SK-N-SH (cell line): ENCODE measurements around the gene BUB1. TPM values are rescaled to one million over a fixed set of nuclear protein-coding genes. Genes with fewer than 3 reads are reported as not detected.

Experiments
- CTCF ChIA-PET: fragments of 300-600, 350-600 bp; formaldehyde crosslinking; extraction: SDS; loops from one replicate; lab custom pipeline; 2021; lab: Yijun Ruan, JAX
- POLR2A ChIA-PET: fragments of 350-600 bp; sonication (Branson Sonifier 250); formaldehyde crosslinking; extraction: SDS; loops from one replicate; lab custom pipeline; 2020; ENCODE audit warnings: antibody characterized with exemption, inconsistent platforms; lab: Yijun Ruan, JAX
- DNase-seq: peaks from one replicate; pipeline ENCODE4 v3.0.0; 2012
- H2AFZ ChIP-seq: fragments of 200-600 bp; sonication (generic); 2 replicates; pipeline ENCODE4 v1.8.1; 2016; ENCODE audit warnings: antibody characterized with exemption, mild to moderate bottlenecking, low read depth
- H3F3A ChIP-seq: fragments of 200-600 bp; sonication (generic); replicated peaks from 2 replicates; pipeline ENCODE3; 2016; ENCODE audit warnings: antibody characterized with exemption, mild to moderate bottlenecking; ENCODE audit not compliant: insufficient read depth
- H3K27ac ChIP-seq, 2 experiments: fragments of 200-500 bp in 1 of 2; fragments of 200-600 bp in 1 of 2; sonication (Bioruptor generic) in 1 of 2; sonication (generic), shearing (Covaris generic) in 1 of 2; 2 replicates each; pipeline versions ENCODE4 v1.5.1 to v1.6.1; 2014 to 2016; ENCODE audit warnings: low read depth in 2 of 2, inconsistent platforms in 1 of 2, low read length in 1 of 2, mild to moderate bottlenecking in 1 of 2, mixed read lengths in 1 of 2
- H3K27me3 ChIP-seq: fragments of 200-600 bp; sonication (generic), shearing (Covaris generic); 2 replicates; pipeline ENCODE4 v1.6.1; 2016; ENCODE audit warnings: mixed run types; ENCODE audit not compliant: insufficient read depth
- H3K36me3 ChIP-seq, 2 experiments: fragments of 200-500 bp in 1 of 2; fragments of 200-600 bp in 1 of 2; sonication (Bioruptor generic) in 1 of 2; sonication (generic) in 1 of 2; replicated peaks in 1 of 2; 2 replicates each; pipeline versions ENCODE3 to v1.5.1; 2014 to 2016; ENCODE audit warnings: low read length in 1 of 2, mild to moderate bottlenecking in 1 of 2; ENCODE audit not compliant: insufficient read depth in 2 of 2, control insufficient read depth in 1 of 2
- H3K4me1 ChIP-seq, 2 experiments: fragments of 200-500 bp in 1 of 2; fragments of 200-600 bp in 1 of 2; sonication (Bioruptor generic) in 1 of 2; sonication (generic), shearing (Covaris generic) in 1 of 2; 2 replicates each; pipeline versions ENCODE4 v1.5.1 to v1.6.1; 2014 to 2016; ENCODE audit warnings: low read depth in 1 of 2, low read length in 1 of 2, mixed run types in 1 of 2; ENCODE audit not compliant: insufficient read depth in 2 of 2, control insufficient read depth in 1 of 2
- H3K4me2 ChIP-seq: fragments of 200-600 bp; sonication (generic), shearing (Covaris generic); 2 replicates; pipeline ENCODE4 v1.6.1; 2017; ENCODE audit warnings: mixed run types
- H3K4me3 ChIP-seq, 2 experiments: fragments of 200-500 bp in 1 of 2; fragments of 200-600 bp in 1 of 2; sonication (Bioruptor generic) in 1 of 2; sonication (generic), shearing (Covaris generic) in 1 of 2; 2 replicates each; pipeline versions ENCODE4 v1.5.1 to v1.8.1; 2014 to 2016; ENCODE audit warnings: low read depth in 2 of 2, inconsistent platforms in 1 of 2, low read length in 1 of 2, mild to moderate bottlenecking in 1 of 2, mixed read lengths in 1 of 2, moderate library complexity in 1 of 2
- H3K79me2 ChIP-seq: fragments of 200-600 bp; sonication (generic); 2 replicates; pipeline ENCODE4 v1.8.1; 2017; ENCODE audit warnings: mild to moderate bottlenecking; ENCODE audit not compliant: insufficient read depth
- H3K9ac ChIP-seq: fragments of 200-600 bp; sonication (generic); 2 replicates; pipeline ENCODE4 v1.6.1; 2017; ENCODE audit warnings: mixed run types
- H3K9me2 ChIP-seq: fragments of 200-600 bp; sonication (generic); 2 replicates; pipeline ENCODE4 v1.6.1; 2017; ENCODE audit warnings: mixed run types
- H3K9me3 ChIP-seq: fragments of 200-600 bp; sonication (generic); 2 replicates; pipeline ENCODE4 v1.6.1; 2017; ENCODE audit warnings: mixed run types, mild to moderate bottlenecking, moderate library complexity
- H4K20me1 ChIP-seq: fragments of 200-600 bp; sonication (generic); 2 replicates; pipeline ENCODE4 v1.6.1; 2017; ENCODE audit warnings: mild to moderate bottlenecking, mixed run types; ENCODE audit not compliant: insufficient read depth
- ELF1 ChIP-seq: IDR thresholded peaks from 2 replicates; pipeline ENCODE4 v1.4.0; 2012
- EP300 ChIP-seq, 2 experiments: IDR thresholded peaks; 2 replicates each; pipeline versions ENCODE4 v1.4.0 to v1.6.1; 2012; ENCODE audit warnings: borderline replicate concordance in 1 of 2, low read depth in 1 of 2, low read length in 1 of 2
- EZH2phosphoT487 ChIP-seq: fragments of 200-600 bp; sonication (generic); IDR thresholded peaks from 2 replicates; pipeline ENCODE4 v1.6.1; 2017; ENCODE audit warnings: low read depth, mixed run types, mild to moderate bottlenecking, antibody characterized with exemption, moderate library complexity, borderline replicate concordance
- FOSL2 ChIP-seq: IDR thresholded peaks from 2 replicates; pipeline ENCODE4 v1.4.0; 2012; ENCODE audit warnings: low read depth, mild to moderate bottlenecking, moderate library complexity, borderline replicate concordance
- FOXJ3 ChIP-seq: sonication (generic); formaldehyde crosslinking; IDR thresholded peaks from 2 replicates; pipeline ENCODE4 v1.5.1; 2020; ENCODE audit warnings: mild to moderate bottlenecking, missing genetic modification reagents
- GABPA ChIP-seq: IDR thresholded peaks from 2 replicates; pipeline ENCODE4 v1.4.0; 2012; ENCODE audit warnings: low read depth, mild to moderate bottlenecking
- JUND ChIP-seq: IDR thresholded peaks from 2 replicates; pipeline ENCODE4 v1.4.0; 2012
- MEF2A ChIP-seq: IDR thresholded peaks from 2 replicates; pipeline ENCODE4 v1.4.0; 2012; ENCODE audit warnings: low read depth, borderline replicate concordance
- NFIC ChIP-seq: IDR thresholded peaks from 2 replicates; pipeline ENCODE4 v1.4.0; 2012; ENCODE audit warnings: borderline replicate concordance
- NRF1 ChIP-seq: IDR thresholded peaks from 2 replicates; pipeline ENCODE4 v1.6.1; 2012; ENCODE audit warnings: low read depth, mild to moderate bottlenecking, low read length
- POLR2AphosphoS5 ChIP-seq: IDR thresholded peaks from 2 replicates; pipeline ENCODE4 v1.6.1; 2012; ENCODE audit warnings: low read depth, low read length
- RAD21 ChIP-seq: IDR thresholded peaks from 2 replicates; pipeline ENCODE4 v1.6.1; 2012; ENCODE audit warnings: mild to moderate bottlenecking, low read length
- RFX5 ChIP-seq: IDR thresholded peaks from 2 replicates; pipeline ENCODE4 v1.6.1; 2012; ENCODE audit warnings: mild to moderate bottlenecking, improper control_type of control experiment, low read length
- SMC3 ChIP-seq: IDR thresholded peaks from 2 replicates; pipeline ENCODE4 v1.6.1; 2012; ENCODE audit warnings: low read depth, low read length, improper control_type of control experiment
- TAF1 ChIP-seq: IDR thresholded peaks from 2 replicates; pipeline ENCODE4 v1.6.1; 2012; ENCODE audit warnings: low read depth, mild to moderate bottlenecking, low read length, moderate library complexity, borderline replicate concordance
- YY1 ChIP-seq: IDR thresholded peaks from 2 replicates; pipeline ENCODE4 v1.4.0; 2012; ENCODE audit warnings: low read depth, mild to moderate bottlenecking
- WGBS: methylation state at CpG from one replicate; pipeline ENCODE4 v1.1.6; 2017; ENCODE audit warnings: low lambda C conversion rate; 5-methylcytosine and 5-hydroxymethylcytosine counted together
- polyA plus RNA-seq, 3 experiments: library from polyadenylated mRNA; depleted of rRNA; stranded (reverse); fragments of >200 nt; gene quantifications; 2 replicates each; pipeline ENCODE4 v1.2.3, GENCODE V29; 2012
- TF ChIP-seq, protein P1 (sequence below): IDR thresholded peaks from 2 replicates; pipeline ENCODE4 v1.6.1; 2012; ENCODE audit warnings: mild to moderate bottlenecking, low read depth, low read length, moderate library complexity
- TF ChIP-seq, protein P2 (sequence below): IDR thresholded peaks from 2 replicates; pipeline ENCODE4 v1.4.0; 2012; ENCODE audit warnings: low read depth, borderline replicate concordance
- TF ChIP-seq, protein P3 (sequence below): fragments of 150-350 bp; IDR thresholded peaks from 2 replicates; pipeline ENCODE4 v1.6.1; 2017; ENCODE audit warnings: antibody characterized with exemption, low read length, low read depth, borderline replicate concordance
- TF ChIP-seq, protein P4 (sequence below): fragments of 200-600 bp; sonication (generic); IDR thresholded peaks from 2 replicates; pipeline ENCODE4 v1.6.1; 2017; ENCODE audit warnings: antibody characterized with exemption, mild to moderate bottlenecking, moderate library complexity
- TF ChIP-seq, protein P5 (sequence below): IDR thresholded peaks from 2 replicates; pipeline ENCODE4 v1.4.0; 2012; ENCODE audit warnings: low read depth, borderline replicate concordance

Gene BUB1
- polyA plus RNA-seq, 1 of the 3 experiments (the other 2 are of a cell fraction) = 9.0 TPM

DNA sequence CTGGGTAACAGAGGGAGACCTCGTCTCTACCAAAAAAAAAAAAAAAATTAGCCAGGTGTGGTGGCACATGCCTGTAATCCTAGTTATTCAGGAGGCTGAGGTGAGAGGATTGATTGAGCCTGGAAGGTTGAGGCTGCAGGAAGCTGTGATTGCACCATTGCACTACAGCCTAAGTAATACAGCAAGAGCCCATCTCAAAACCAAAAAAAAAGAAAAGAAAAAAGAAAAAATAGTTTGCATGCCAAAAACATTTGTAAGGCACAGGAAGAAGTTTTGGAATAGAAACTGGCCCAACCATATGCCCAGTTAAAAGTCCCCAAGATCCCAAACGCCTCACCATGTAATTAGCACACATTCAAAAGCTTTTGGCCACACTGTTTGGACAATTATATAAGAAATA lies 41.1 kb upstream of the BUB1 start (continued):
- TF ChIP-seq YY1 (no peak), RFX5 (no peak)

DNA sequence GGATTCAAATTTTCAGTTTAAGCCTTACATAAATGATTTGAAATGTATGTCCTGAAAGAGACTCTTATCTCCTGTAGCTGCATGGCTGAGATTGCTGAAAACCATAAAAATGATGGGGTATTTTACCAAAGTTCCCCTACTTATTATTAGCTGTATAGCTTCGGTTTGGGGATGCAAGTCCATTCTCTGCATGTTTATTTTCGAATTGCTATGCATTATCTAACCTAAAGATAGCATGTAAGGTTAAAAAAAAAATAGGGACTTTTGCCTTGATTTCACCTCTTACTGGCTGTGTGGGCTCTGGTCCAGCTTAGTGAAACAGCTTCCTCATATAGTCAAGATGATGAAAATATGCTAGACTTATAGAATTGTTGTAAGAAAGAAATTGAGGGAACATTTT lies 40.5 kb upstream of the BUB1 start:
- Histone ChIP-seq H3K4me3 (no peak overlapping the region), H4K20me1 (no peaks in the 10 kb centered on the region), H3K9me3 (no peaks in the 10 kb centered on the region), H3K9ac (no peak overlapping the region), H3K79me2 (no peaks in the 10 kb centered on the region), H3K36me3 (no peaks in the 10 kb centered on the region), H3F3A (no peaks in the 10 kb centered on the region), H3K27me3 (peaks cover 19% of the 10 kb centered on the region), H2AFZ (no peak overlapping the region), H3K9me2 (no peaks in the 10 kb centered on the region), H3K4me2 (no peak overlapping the region), H3K4me1 (no peaks in the 10 kb centered on the region), H3K27ac (no peak overlapping the region)
- 26% methylated on average over 2 of the region's 2 CpGs for WGBS
- DNase-seq = no peak
- CTCF ChIA-PET = interaction anchor here (1.2 kb wide), 1 partner anchor 8 kb away, joined by 3 read pairs; no protein-coding TSS in a partner anchor
- POLR2A ChIA-PET = no interaction called here
- no peak for TF ChIP-seq RAD21
- no peak for TF ChIP-seq YY1
- no peak for TF ChIP-seq TAF1
- no peak for TF ChIP-seq ELF1
- no peak for TF ChIP-seq SMC3
- no peak for TF ChIP-seq EP300 (IDR thresholded peaks at IDR 0.05; ENCODE audit: borderline replicate concordance in 1 of 2, low read depth in 1 of 2, low read length in 1 of 2)
- TF ChIP-seq, protein P1, sequence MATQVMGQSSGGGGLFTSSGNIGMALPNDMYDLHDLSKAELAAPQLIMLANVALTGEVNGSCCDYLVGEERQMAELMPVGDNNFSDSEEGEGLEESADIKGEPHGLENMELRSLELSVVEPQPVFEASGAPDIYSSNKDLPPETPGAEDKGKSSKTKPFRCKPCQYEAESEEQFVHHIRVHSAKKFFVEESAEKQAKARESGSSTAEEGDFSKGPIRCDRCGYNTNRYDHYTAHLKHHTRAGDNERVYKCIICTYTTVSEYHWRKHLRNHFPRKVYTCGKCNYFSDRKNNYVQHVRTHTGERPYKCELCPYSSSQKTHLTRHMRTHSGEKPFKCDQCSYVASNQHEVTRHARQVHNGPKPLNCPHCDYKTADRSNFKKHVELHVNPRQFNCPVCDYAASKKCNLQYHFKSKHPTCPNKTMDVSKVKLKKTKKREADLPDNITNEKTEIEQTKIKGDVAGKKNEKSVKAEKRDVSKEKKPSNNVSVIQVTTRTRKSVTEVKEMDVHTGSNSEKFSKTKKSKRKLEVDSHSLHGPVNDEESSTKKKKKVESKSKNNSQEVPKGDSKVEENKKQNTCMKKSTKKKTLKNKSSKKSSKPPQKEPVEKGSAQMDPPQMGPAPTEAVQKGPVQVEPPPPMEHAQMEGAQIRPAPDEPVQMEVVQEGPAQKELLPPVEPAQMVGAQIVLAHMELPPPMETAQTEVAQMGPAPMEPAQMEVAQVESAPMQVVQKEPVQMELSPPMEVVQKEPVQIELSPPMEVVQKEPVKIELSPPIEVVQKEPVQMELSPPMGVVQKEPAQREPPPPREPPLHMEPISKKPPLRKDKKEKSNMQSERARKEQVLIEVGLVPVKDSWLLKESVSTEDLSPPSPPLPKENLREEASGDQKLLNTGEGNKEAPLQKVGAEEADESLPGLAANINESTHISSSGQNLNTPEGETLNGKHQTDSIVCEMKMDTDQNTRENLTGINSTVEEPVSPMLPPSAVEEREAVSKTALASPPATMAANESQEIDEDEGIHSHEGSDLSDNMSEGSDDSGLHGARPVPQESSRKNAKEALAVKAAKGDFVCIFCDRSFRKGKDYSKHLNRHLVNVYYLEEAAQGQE = no peak
- TF ChIP-seq, protein P2, sequence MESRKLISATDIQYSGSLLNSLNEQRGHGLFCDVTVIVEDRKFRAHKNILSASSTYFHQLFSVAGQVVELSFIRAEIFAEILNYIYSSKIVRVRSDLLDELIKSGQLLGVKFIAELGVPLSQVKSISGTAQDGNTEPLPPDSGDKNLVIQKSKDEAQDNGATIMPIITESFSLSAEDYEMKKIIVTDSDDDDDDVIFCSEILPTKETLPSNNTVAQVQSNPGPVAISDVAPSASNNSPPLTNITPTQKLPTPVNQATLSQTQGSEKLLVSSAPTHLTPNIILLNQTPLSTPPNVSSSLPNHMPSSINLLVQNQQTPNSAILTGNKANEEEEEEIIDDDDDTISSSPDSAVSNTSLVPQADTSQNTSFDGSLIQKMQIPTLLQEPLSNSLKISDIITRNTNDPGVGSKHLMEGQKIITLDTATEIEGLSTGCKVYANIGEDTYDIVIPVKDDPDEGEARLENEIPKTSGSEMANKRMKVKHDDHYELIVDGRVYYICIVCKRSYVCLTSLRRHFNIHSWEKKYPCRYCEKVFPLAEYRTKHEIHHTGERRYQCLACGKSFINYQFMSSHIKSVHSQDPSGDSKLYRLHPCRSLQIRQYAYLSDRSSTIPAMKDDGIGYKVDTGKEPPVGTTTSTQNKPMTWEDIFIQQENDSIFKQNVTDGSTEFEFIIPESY = no peak
- TF ChIP-seq, protein P3, sequence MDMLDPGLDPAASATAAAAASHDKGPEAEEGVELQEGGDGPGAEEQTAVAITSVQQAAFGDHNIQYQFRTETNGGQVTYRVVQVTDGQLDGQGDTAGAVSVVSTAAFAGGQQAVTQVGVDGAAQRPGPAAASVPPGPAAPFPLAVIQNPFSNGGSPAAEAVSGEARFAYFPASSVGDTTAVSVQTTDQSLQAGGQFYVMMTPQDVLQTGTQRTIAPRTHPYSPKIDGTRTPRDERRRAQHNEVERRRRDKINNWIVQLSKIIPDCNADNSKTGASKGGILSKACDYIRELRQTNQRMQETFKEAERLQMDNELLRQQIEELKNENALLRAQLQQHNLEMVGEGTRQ = no peak
- TF ChIP-seq FOSL2 = no peak
- TF ChIP-seq GABPA = no peak
- no peak for TF ChIP-seq FOXJ3
- no peak for TF ChIP-seq EZH2phosphoT487
- TF ChIP-seq MEF2A = no peak
- TF ChIP-seq, protein P4, sequence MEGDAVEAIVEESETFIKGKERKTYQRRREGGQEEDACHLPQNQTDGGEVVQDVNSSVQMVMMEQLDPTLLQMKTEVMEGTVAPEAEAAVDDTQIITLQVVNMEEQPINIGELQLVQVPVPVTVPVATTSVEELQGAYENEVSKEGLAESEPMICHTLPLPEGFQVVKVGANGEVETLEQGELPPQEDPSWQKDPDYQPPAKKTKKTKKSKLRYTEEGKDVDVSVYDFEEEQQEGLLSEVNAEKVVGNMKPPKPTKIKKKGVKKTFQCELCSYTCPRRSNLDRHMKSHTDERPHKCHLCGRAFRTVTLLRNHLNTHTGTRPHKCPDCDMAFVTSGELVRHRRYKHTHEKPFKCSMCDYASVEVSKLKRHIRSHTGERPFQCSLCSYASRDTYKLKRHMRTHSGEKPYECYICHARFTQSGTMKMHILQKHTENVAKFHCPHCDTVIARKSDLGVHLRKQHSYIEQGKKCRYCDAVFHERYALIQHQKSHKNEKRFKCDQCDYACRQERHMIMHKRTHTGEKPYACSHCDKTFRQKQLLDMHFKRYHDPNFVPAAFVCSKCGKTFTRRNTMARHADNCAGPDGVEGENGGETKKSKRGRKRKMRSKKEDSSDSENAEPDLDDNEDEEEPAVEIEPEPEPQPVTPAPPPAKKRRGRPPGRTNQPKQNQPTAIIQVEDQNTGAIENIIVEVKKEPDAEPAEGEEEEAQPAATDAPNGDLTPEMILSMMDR = no peak
- no peak for TF ChIP-seq JUND
- no peak for TF ChIP-seq POLR2AphosphoS5
- no peak for TF ChIP-seq NRF1
- TF ChIP-seq, protein P5, sequence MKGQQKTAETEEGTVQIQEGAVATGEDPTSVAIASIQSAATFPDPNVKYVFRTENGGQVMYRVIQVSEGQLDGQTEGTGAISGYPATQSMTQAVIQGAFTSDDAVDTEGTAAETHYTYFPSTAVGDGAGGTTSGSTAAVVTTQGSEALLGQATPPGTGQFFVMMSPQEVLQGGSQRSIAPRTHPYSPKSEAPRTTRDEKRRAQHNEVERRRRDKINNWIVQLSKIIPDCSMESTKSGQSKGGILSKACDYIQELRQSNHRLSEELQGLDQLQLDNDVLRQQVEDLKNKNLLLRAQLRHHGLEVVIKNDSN = no peak
- no peak for TF ChIP-seq NFIC
